Muscle layer of duodenum (tissue), 2 donors: ENCODE data around the gene ZNF469.

Experiments used
- H3K27ac ChIP-seq: one replicate; pipeline ENCODE4 v1.7.0; 2013; ENCODE audit warnings: mild to moderate bottlenecking, low read length
- H3K27me3 ChIP-seq: one replicate; pipeline ENCODE4 v1.7.0; 2013; ENCODE audit warnings: low read depth, mild to moderate bottlenecking, control low read depth, low read length
- H3K36me3 ChIP-seq, 2 donors: one replicate each; pipeline ENCODE4 v1.7.0; 2013; ENCODE audit warnings: low read length in 2 of 2, control low read depth in 1 of 2, mild to moderate bottlenecking in 1 of 2; ENCODE audit not compliant: insufficient read depth in 2 of 2, control insufficient read depth in 1 of 2
- H3K4me1 ChIP-seq, 2 donors: one replicate each; pipeline ENCODE4 v1.7.0; 2013; ENCODE audit warnings: low read length in 2 of 2, mild to moderate bottlenecking in 2 of 2, control low read depth in 1 of 2, moderate library complexity in 1 of 2; ENCODE audit not compliant: insufficient read depth in 2 of 2, control insufficient read depth in 1 of 2
- H3K4me3 ChIP-seq, 2 donors: one replicate each; pipeline ENCODE4 v1.7.0; 2013; ENCODE audit warnings: low read length in 2 of 2, low read depth in 1 of 2, mild to moderate bottlenecking in 1 of 2
- H3K9me3 ChIP-seq, 2 donors: one replicate each; pipeline ENCODE4 v1.7.0; 2013; ENCODE audit warnings: low read length in 2 of 2, control low read depth in 1 of 2, mild to moderate bottlenecking in 1 of 2; ENCODE audit not compliant: control insufficient read depth in 1 of 2
- donor health status: healthy.

The ZNF469 gene

DNA sequence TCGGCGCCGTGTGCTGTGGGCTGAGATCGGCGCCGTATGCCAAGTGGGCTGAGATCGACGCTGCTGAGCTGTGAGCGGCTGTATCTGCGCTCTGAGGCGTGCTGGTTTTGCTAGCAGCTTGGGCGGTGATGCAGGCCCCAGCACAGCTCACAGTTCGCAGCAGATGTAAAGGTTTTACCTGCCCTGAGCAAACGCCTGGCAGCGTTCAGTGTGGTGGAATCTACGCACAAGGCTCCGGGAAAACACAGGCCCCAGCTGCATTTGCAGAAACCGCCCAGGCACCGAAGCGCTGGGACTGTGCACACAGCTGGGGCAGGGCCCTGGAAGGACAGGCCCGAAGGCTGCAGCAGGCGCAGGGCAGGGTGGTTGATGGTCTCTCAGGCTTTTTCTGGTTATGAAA is 8.0 kb upstream of the ZNF469 start:
- H3K27ac ChIP-seq = no peak overlapping the region
- no peaks in the 10 kb centered on the region for H3K9me3 ChIP-seq
- H3K4me1 ChIP-seq = peaks cover 0 to 7% of the 10 kb centered on the region in 2 donors
- no peaks in the 10 kb centered on the region for H3K36me3 ChIP-seq
- H3K27me3 ChIP-seq = no peaks in the 10 kb centered on the region
- no peak overlapping the region for H3K4me3 ChIP-seq

DNA sequence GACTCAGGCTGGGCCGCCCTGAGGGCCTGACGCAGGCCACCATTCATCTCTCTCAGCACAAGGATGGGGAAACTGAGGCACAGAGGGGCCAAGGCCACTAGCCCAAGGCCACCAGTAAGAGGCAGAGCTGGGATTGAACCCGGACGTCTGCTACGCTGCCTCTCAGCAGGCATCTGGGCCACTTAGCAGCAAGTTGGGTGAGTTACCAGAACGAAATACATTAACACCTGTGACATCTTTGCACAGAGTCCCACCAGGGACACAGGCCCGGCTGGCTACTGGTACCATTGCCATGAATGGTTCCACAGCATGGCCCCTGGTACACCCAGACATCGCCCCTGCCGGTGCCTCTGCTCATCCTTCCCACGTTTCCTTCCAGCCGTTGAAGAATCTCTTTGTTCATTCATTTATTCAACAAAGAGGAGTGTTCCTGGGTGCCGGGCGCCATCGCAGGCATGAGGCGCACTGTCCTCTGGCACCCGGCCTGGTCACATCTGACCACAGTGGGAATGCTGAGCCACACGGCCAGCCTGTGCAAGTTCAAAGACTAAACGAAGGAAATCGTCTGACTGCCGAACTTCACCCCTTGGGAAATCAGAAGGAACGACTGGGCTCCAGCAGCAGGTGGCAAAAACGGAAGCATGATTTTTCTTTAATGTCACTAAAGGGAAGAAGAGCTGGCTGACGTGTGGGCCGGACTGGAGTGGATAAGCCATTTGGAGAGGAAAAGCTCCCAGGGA is 7.4 kb upstream of the ZNF469 start:
- no peaks in the 10 kb centered on the region for H3K36me3 ChIP-seq
- no peak overlapping the region for H3K4me3 ChIP-seq
- no peak overlapping the region for H3K27ac ChIP-seq
- H3K9me3 ChIP-seq = no peaks in the 10 kb centered on the region
- H3K4me1 ChIP-seq = peaks cover 0 to 7% of the 10 kb centered on the region in 2 donors
- no peaks in the 10 kb centered on the region for H3K27me3 ChIP-seq

DNA sequence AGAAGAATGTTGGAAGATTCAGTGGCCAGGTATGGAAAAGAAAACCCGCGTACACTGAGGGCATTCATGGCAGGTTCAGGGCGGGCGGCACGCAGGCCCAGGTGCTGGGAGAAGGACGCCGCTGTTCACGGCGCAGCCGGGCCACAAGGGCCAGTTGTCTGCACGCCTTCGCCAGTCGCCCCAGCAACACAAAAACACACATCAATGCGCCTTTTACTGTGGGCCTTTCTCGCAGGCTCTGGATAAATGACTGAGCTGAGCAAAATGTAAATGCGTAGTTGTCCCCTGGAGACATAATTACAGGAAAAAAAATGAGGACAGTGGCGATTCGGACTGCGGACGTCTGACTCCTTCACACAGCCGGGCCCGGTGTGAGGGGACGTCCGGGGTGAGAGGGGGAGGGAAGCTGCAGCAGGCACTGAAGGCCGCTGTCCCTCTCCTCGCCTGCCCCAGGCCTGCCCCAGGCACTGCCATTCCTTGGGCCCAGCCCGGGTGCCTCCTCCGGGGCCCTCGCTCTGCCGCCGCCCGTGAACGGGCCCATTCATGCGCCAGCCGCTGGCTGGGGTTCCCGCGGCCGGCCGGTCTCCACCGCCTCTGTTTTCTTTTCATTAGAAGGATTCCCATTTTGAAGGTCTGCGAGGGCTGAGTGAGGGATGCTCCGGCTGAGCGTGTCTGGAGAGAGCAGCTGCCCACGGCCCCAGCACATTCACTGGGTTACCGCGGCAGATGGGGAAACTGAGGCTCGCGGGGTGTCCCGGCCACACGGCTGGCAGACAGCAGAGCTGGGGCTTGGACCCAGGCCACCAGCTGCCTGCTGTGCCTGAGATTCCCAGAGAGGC is 6.5 kb upstream of the ZNF469 start:
- H3K4me1 ChIP-seq = peaks cover 0 to 7% of the 10 kb centered on the region in 2 donors
- H3K4me3 ChIP-seq = no peak overlapping the region
- no peaks in the 10 kb centered on the region for H3K27me3 ChIP-seq
- H3K36me3 ChIP-seq = no peaks in the 10 kb centered on the region
- no peak overlapping the region for H3K27ac ChIP-seq
- H3K9me3 ChIP-seq = no peaks in the 10 kb centered on the region

DNA sequence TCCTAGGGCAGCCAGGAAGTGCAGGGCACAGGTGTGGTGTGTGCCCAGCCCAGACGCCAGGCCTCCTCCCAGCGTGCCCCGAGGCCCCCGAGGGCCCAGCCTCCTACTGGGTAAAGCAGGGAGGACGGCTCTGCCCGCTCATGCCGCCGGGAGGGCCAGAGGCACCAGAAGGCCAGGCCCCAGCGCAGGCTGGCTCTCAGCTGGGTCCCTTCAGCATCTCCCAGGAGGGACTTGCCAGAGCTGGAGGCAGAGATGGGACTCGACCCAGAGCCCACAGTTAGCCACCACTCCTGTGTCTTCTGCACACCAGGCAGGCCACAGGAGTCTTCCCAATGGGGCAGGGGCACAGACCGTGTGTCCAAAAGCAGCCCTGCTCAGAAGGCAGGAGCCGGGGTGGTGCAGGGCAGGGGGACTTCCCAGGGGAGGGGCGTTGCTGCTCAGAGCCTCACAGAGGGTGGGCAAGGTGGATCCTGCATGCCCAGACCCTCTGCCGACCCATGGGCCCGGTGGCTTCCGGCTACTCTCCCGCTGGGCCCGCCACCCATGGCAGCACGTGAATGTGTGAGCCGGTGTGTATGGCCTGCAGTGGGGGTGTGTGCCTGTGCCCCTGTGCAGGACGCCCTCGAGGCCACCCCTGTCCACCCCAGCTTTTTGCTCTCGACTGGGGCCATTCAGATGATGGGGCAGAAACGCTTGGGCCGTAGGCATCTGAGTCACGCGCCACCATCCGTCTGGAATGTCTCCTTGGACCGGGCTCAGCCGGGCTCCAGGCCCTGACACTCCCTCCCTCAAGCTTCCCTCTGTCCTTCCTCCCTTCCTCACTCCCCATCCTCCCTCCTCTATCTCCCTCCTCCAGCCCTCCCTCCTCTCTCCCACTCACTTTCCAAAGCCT is 5.7 kb upstream of the ZNF469 start:
- H3K27me3 ChIP-seq = peaks cover 2% of the 10 kb centered on the region
- no peak overlapping the region for H3K27ac ChIP-seq
- no peaks in the 10 kb centered on the region for H3K9me3 ChIP-seq
- peaks cover 0 to 7% of the 10 kb centered on the region in 2 donors for H3K4me1 ChIP-seq
- no peak overlapping the region for H3K4me3 ChIP-seq
- no peaks in the 10 kb centered on the region for H3K36me3 ChIP-seq

DNA sequence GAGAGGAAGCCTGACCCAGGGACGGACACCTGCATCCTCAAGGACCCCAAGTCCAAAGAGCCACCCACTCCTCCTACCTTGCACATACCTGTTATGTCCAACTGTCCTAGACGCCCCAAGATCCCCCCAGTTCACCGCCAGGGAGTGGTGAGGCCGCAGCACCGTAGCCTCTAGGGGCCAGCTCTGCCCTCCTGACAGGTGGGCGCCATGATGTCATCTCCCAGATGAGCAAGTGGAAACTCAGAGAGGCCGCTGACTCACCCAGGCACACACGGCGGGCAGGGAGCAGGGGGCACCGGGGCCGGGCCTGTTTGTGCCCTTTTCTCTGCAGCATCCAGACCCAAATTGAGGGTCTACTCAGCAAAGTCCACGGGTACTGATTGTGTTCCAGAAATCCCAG is 4.8 kb upstream of the ZNF469 start:
- no peak overlapping the region for H3K4me3 ChIP-seq
- H3K27me3 ChIP-seq = peaks cover 6% of the 10 kb centered on the region
- no peaks in the 10 kb centered on the region for H3K9me3 ChIP-seq
- peaks cover 0 to 9% of the 10 kb centered on the region in 2 donors for H3K4me1 ChIP-seq
- no peaks in the 10 kb centered on the region for H3K36me3 ChIP-seq
- no peak overlapping the region for H3K27ac ChIP-seq

DNA sequence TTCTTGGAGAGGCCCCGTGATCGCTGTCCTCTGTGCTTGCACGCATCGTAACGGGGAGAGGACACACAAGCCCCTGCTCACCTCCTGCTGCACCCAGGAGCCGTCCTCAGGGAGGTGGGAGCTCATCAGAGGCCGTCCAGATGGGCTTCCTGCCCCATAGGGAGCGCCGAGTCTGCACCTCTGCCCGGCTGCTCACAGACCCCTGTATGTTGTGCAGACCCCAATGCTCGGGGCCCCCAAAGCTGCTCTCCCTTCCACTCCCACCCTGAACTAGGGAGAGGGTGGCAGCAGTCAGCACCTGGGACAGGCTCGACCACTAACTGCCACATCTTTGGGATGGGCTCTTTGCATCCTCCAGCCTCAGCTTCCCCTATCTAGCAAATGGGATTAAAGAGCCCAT is 4.4 kb upstream of the ZNF469 start:
- H3K9me3 ChIP-seq = no peaks in the 10 kb centered on the region
- no peak overlapping the region for H3K27ac ChIP-seq
- no peaks in the 10 kb centered on the region for H3K36me3 ChIP-seq
- H3K27me3 ChIP-seq = peaks cover 6% of the 10 kb centered on the region
- H3K4me1 ChIP-seq = peaks cover 0 to 9% of the 10 kb centered on the region in 2 donors
- no peak overlapping the region for H3K4me3 ChIP-seq

DNA sequence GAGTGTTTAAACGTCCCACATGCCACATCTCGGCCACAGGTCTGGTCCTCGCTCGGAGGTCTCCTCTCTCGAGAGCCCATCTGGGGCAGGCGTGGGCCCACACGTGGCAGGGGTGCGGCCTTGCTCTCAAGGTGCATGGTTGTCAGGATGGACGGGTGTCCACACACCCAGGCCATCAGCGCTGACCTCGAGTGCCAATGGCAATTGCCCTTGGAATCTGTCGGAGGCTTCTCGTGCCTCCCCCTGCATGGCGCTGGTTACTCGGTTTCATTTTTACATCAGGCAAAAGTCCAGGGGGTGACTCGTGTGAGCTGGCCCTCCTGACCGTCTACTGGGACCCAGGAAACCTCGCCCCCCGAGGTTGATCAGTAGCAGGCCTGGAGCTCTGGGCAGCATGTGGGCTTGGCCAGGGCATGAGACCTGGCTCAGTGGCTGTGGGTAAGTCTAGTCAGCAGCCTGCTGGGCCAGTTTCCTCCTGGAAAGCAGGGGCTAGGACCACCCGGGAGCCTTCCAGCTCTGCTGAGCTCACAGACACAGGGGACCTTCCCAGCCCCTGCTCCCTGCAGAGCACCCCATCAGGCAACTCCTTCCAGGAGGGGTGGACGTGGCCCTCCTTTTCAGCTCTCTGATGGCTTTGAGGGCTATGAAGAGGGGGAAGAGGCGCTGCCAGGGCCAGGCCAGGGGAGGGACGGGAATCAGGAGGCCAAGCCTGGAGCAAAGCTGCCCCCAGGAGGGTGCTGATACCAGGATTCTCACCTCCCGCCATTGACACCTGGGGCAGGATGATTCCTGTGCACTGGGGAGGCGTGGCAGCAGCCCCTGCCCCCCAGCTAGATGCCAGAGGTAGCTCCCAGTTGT is 3.7 kb upstream of the ZNF469 start:
- Histone ChIP-seq H3K4me3 (no peak overlapping the region), H3K36me3 (no peaks in the 10 kb centered on the region), H3K27ac (no peak overlapping the region), H3K4me1 (peaks cover 0 to 15% of the 10 kb centered on the region in 2 donors), H3K9me3 (no peaks in the 10 kb centered on the region), H3K27me3 (peaks cover 9% of the 10 kb centered on the region)

DNA sequence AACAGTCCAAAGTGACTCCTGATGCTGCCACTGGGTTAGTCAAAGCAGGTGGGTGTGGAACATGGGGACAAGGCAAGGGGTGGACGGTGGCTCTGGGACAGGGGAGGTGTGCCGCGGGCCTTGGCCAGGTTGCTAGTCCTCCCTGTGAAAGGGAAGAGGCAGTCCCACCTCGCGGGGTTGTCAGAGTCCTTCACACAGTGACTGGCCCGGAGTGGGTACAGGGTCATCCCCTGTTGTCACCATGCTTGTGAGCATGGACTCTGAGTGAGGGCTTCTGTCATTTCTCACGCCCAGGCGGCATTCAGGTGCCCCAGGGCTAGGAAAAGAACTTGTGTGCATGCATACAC is 3.1 kb upstream of the ZNF469 start:
- Histone ChIP-seq H3K4me3 (no peak overlapping the region), H3K36me3 (no peaks in the 10 kb centered on the region), H3K27me3 (peaks cover 15% of the 10 kb centered on the region)

DNA sequence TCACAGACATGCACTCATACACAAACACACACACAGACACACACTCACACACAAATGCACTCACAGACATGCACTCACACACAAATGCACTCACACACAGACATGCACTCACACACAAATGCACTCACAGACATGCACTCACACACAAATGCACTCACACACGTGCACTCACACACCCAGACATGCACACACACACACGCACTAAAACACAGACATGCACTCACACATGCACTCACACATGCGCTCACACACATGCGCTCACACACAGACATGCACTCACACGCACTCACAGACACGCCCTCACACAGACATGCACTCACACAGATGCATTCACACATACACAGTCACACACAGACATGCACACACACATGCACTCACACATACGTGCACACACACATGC is 2.7 kb upstream of the ZNF469 start:
- Histone ChIP-seq H3K9me3 (no peaks in the 10 kb centered on the region), H3K36me3 (no peaks in the 10 kb centered on the region), H3K4me1 (peaks cover 0 to 15% of the 10 kb centered on the region in 2 donors), H3K27me3 (peaks cover 15% of the 10 kb centered on the region), H3K4me3 (no peak overlapping the region), H3K27ac (no peak overlapping the region)

More for the DNA sequence above, 3.1 kb upstream of the ZNF469 start:
- Histone ChIP-seq H3K27ac (no peak overlapping the region), H3K9me3 (no peaks in the 10 kb centered on the region), H3K4me1 (peaks cover 0 to 15% of the 10 kb centered on the region in 2 donors)

DNA sequence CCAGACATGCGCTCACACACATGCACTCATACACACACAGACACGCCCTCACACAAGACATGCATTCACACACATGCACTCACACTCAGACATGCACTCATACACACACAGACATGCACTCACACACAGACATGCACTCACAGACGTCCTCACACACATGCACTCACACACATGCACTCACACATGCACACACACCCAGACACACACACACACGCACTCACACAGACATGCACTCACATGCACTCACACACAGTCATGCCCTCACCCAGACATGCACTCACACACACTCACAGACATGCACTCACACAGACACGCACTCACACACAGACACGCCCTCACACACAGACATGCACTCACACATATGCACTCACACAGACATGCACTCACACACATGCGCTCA is 2.1 kb upstream of the ZNF469 start:
- peaks cover 15% of the 10 kb centered on the region for H3K27me3 ChIP-seq

More for the DNA sequence above, 2.1 kb upstream of the ZNF469 start:
- peaks cover 0 to 15% of the 10 kb centered on the region in 2 donors for H3K4me1 ChIP-seq
- no peak overlapping the region for H3K4me3 ChIP-seq
- H3K36me3 ChIP-seq = no peaks in the 10 kb centered on the region
- H3K27ac ChIP-seq = no peak overlapping the region
- no peaks in the 10 kb centered on the region for H3K9me3 ChIP-seq
